Ascending aorta (tissue), 2 donors: Measurements from ENCODE around the gene SLC4A8. TPM values are rescaled to one million over a fixed set of nuclear protein-coding genes. Genes with fewer than 3 reads are reported as not detected.

ENCODE experiments used
- DNase-seq, 2 donors: peaks; one replicate each; pipeline ENCODE4 v3.0.0-alpha.2; 2019; ENCODE audit warnings: low spot score in 2 of 2
- H3K27ac ChIP-seq, 2 donors: fragments of 200-600 bp; sonication (generic); one replicate each; pipeline ENCODE4 v1.5.1; 2016 to 2017; ENCODE audit warnings: mild to moderate bottlenecking in 1 of 2
- H3K27me3 ChIP-seq: fragments of 200-600 bp; sonication (generic); one replicate; pipeline ENCODE4 v1.5.1; 2017
- H3K36me3 ChIP-seq, 2 donors: fragments of 200-600 bp; sonication (generic); one replicate each; pipeline ENCODE4 v1.5.1; 2016
- H3K4me1 ChIP-seq, 2 donors: fragments of 200-600 bp; sonication (generic); one replicate each; pipeline ENCODE4 v1.5.1; 2016 to 2017; ENCODE audit warnings: mild to moderate bottlenecking in 1 of 2
- H3K4me3 ChIP-seq, 2 donors: fragments of 200-600 bp; sonication (generic); one replicate each; pipeline ENCODE4 v1.5.1; 2016 to 2017; ENCODE audit warnings: mild to moderate bottlenecking in 1 of 2
- H3K9me3 ChIP-seq, 2 donors: fragments of 200-600 bp; sonication (generic); one replicate each; pipeline ENCODE4 v1.5.1; 2016
- CTCF ChIP-seq, 3 experiments: fragments of 200-600 bp in 2 of 3; fragments of 450-650 bp in 1 of 3; sonication (generic) in 2 of 3; IDR thresholded peaks; one replicate each; pipeline ENCODE4 v1.5.1; 2016 to 2019; ENCODE audit warnings: antibody characterized with exemption in 3 of 3, mild to moderate bottlenecking in 1 of 3, moderate library complexity in 1 of 3
- intact Hi-C: fragments of 100-400 bp; cut with DNase I; formaldehyde crosslinking; loops from one replicate; pipeline ENCODE4 v1.15.1; 2023
- total RNA-seq: library from RNA; depleted of rRNA; stranded (reverse); fragments of >200 nt; gene quantifications from one replicate; pipeline ENCODE4 v1.1.0, GENCODE V29; 2016

Gene SLC4A8
- total RNA-seq, 1 donor from 2014 or later: not detected

- Histone ChIP-seq H3K27me3 (no peaks in the 10 kb centered on the region), H3K4me1 (no peaks in the 10 kb centered on the region), H3K4me3 (no peak overlapping the region), H3K36me3 (no peaks in the 10 kb centered on the region), H3K9me3 (no peaks in the 10 kb centered on the region), H3K27ac (no peak overlapping the region)
- DNase-seq: no peak
- intact Hi-C loops: no loop called here
- no peak for TF ChIP-seq CTCF (IDR thresholded peaks at IDR 0.05)
Observed at GRCh38 chr12:51522696-51523095, 98.1 kb downstream of the SLC4A8 start.

- DNase-seq: no peak
- Histone ChIP-seq H3K4me1 (no peaks in the 10 kb centered on the region), H3K27ac (no peak overlapping the region), H3K4me3 (no peak overlapping the region), H3K9me3 (no peaks in the 10 kb centered on the region), H3K27me3 (no peaks in the 10 kb centered on the region), H3K36me3 (no peaks in the 10 kb centered on the region)
- no peak for TF ChIP-seq CTCF (IDR thresholded peaks at IDR 0.05)
- intact Hi-C loops: no loop called here
Observed at GRCh38 chr12:51524386-51524901, 99.8 kb downstream of the SLC4A8 start.

- intact Hi-C loops: no loop called here
- no peak for TF ChIP-seq CTCF (IDR thresholded peaks at IDR 0.05)
- Histone ChIP-seq H3K4me3 (no peak overlapping the region), H3K27ac (no peak overlapping the region), H3K4me1 (no peaks in the 10 kb centered on the region), H3K27me3 (no peaks in the 10 kb centered on the region), H3K36me3 (no peaks in the 10 kb centered on the region), H3K9me3 (no peaks in the 10 kb centered on the region)
- no peak for DNase-seq
Observed at GRCh38 chr12:51525518-51525917, 100.9 kb downstream of the SLC4A8 start.

- intact Hi-C loops: no loop called here
- no peak overlapping the region for H3K27ac ChIP-seq
- DNase-seq: no peak
Observed at GRCh38 chr12:51527966-51528365, 103.3 kb downstream of the SLC4A8 start.

GRCh38 chr12:51528852-51529650 lies 104.4 kb downstream of the SLC4A8 start:
- Histone ChIP-seq H3K4me1 (no peaks in the 10 kb centered on the region), H3K36me3 (no peaks in the 10 kb centered on the region), H3K9me3 (no peaks in the 10 kb centered on the region), H3K4me3 (no peak overlapping the region), H3K27ac (no peak overlapping the region), H3K27me3 (no peaks in the 10 kb centered on the region)
- intact Hi-C loops: no loop called here
- no peak for TF ChIP-seq CTCF (IDR thresholded peaks at IDR 0.05)
- DNase-seq: no peak

More at GRCh38 chr12:51527966-51528365, 103.3 kb downstream of the SLC4A8 start:
- H3K36me3 ChIP-seq: no peaks in the 10 kb centered on the region
- no peaks in the 10 kb centered on the region for H3K27me3 ChIP-seq
- no peaks in the 10 kb centered on the region for H3K9me3 ChIP-seq
- H3K4me3 ChIP-seq: no peak overlapping the region
- no peaks in the 10 kb centered on the region for H3K4me1 ChIP-seq
- TF ChIP-seq CTCF (IDR thresholded peaks at IDR 0.05): no peak
